GM12891 (cell line): ENCODE measurements around the gene DCTN2.

Experiments used
- DNase-seq: peaks from one replicate; pipeline ENCODE4 v3.0.0; 2011; ENCODE audit warnings: low spot score; ENCODE audit not compliant: insufficient read length
- FAIRE-seq: peaks from 2 replicates; lab custom pipeline; 2011; peaks lifted over from hg19 to GRCh38; lab: Jason Lieb, UNC
- PAX5 ChIP-seq: IDR thresholded peaks from 2 replicates; pipeline ENCODE4 v1.6.1; 2011; ENCODE audit warnings: low read length, moderate library complexity, mild to moderate bottlenecking; ENCODE audit not compliant: insufficient read depth, severe bottlenecking
- POLR2A ChIP-seq: IDR thresholded peaks from 2 replicates; pipeline ENCODE4 v1.6.1; 2011; ENCODE audit warnings: low read depth, low read length, control low read depth
- POLR2AphosphoS5 ChIP-seq: IDR thresholded peaks from 2 replicates; pipeline ENCODE4 v1.6.1; 2011; ENCODE audit warnings: low read depth, low read length, control low read depth
- POU2F2 ChIP-seq: IDR thresholded peaks from 2 replicates; pipeline ENCODE4 v1.6.1; 2011; ENCODE audit warnings: low read depth, mild to moderate bottlenecking, control low read depth, low read length, moderate library complexity
- SPI1 ChIP-seq: IDR thresholded peaks from 2 replicates; pipeline ENCODE4 v1.6.1; 2011; ENCODE audit warnings: low read depth, low read length, control low read depth
- TAF1 ChIP-seq: IDR thresholded peaks from 2 replicates; pipeline ENCODE4 v1.6.1; 2011; ENCODE audit warnings: low read depth, low read length, control low read depth

The DCTN2 gene

GRCh38 chr12:57549909-57550640, 3.1 kb upstream of the DCTN2 start, which contains the start of gene KIF5A:
TSS of gene KIF5A (plus strand) at chr12:57550044. CDS start at chr12:57550272, 228 bp downstream.
- DNase-seq, result peak; percentile 62

DNA sequence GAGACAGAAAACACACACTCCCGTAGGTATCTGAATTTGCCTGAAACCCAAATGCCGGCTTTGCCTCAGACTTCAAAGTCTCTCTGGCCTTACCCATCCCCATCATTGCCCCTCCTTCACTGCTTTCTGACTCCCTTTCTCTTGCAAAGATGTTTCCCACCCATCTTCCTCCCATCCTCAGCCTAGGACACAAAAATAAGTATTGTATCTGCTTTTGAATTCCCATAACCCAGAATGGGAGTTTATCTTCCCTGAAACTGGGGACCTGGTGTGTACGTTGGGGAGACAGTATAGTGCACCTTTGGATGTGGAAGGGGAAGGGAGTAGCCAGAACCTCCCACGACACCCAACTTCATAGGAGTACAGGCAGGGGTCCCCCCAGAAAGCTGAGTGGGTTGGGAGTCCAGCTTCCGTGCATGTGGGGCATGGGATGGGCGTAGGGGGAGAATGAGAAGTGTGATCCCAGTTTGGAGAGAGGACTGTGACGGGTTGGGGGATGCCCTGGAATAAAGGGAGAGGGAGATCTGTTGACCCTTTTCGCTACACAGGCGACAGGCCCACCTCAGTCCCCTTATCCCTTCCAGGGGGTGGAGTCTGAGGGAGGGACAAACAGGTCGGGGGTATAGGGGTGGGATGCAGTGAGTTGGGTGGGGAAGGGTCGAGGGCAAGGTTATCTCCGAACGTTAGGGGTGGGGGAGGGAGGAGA, 2.4 kb upstream of the DCTN2 start:
- FAIRE-seq (no peak), DNase-seq (no peak)

More at GRCh38 chr12:57549909-57550640, 3.1 kb upstream of the DCTN2 start, which contains the start of gene KIF5A:
- no peak for TF ChIP-seq POLR2A
- TF ChIP-seq TAF1, result no peak
- no peak for TF ChIP-seq POU2F2
- no peak for TF ChIP-seq POLR2AphosphoS5
- TF ChIP-seq PAX5, result no peak
- TF ChIP-seq SPI1, result no peak
- peak; percentile 5 for FAIRE-seq

GRCh38 chr12:57548488-57548887, 1.5 kb upstream of the DCTN2 start:
- TF ChIP-seq POLR2AphosphoS5 (no peak), SPI1 (no peak), POLR2A (no peak), PAX5 (no peak)
- DNase-seq, result no peak
- no peak for FAIRE-seq

More for the DNA sequence above, 2.4 kb upstream of the DCTN2 start:
- TF ChIP-seq POLR2AphosphoS5 (no peak), SPI1 (no peak), TAF1 (no peak), POLR2A (no peak), POU2F2 (no peak), PAX5 (no peak)

- FAIRE-seq (no peak), DNase-seq (no peak)
- TF ChIP-seq PAX5, result no peak
- no peak for TF ChIP-seq POLR2A
- no peak for TF ChIP-seq POU2F2
- no peak for TF ChIP-seq SPI1
These were observed 972 bp upstream of the DCTN2 start for GRCh38 chr12:57548013-57548315.

GRCh38 chr12:57547288-57548012, 458 bp upstream of the DCTN2 start:
- no peak for DNase-seq
- TF ChIP-seq PAX5, result no peak
- FAIRE-seq, result no peak

GRCh38 chr12:57545809-57546437, 1.1 kb downstream of the DCTN2 start:
- 0 out of 2 replicates have a peak, but pooled peaks have one; percentile 41 for TF ChIP-seq POLR2A
- TF ChIP-seq POU2F2, result no peak
- FAIRE-seq (no peak), DNase-seq (no peak)

DNA sequence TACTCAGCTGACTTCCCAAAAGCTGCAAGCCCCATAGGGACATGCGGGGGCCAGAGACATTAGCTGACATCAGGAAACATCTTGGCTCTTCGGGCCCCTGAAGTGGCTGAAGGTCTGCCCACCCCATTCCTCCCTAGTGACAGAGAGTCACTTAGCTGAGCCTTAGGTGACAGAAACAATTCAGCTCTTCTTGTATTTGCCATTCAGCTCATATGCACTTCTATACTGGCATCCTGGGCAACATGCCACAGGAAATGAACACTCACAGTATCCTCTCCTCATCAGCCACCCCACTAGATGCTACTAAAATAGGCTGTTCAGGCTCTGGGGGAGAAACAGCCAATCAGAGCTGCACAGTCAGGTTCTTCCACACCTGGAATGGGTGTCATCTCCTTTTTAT, 3.4 kb downstream of the DCTN2 start:
- FAIRE-seq, result no peak
- DNase-seq, result no peak
- TF ChIP-seq POLR2A, result no peak
- no peak for TF ChIP-seq POU2F2
- no peak for TF ChIP-seq PAX5
- TF ChIP-seq SPI1, result no peak
- TF ChIP-seq TAF1, result no peak
- no peak for TF ChIP-seq POLR2AphosphoS5

GRCh38 chr12:57541717-57542116, 5.3 kb downstream of the DCTN2 start:
- FAIRE-seq, result no peak
- DNase-seq, result no peak
- TF ChIP-seq TAF1, result no peak
- no peak for TF ChIP-seq PAX5
- no peak for TF ChIP-seq POLR2AphosphoS5
- no peak for TF ChIP-seq SPI1
- no peak for TF ChIP-seq POU2F2
- no peak for TF ChIP-seq POLR2A

GRCh38 chr12:57541001-57541400, 6.0 kb downstream of the DCTN2 start:
- no peak for DNase-seq

DNA sequence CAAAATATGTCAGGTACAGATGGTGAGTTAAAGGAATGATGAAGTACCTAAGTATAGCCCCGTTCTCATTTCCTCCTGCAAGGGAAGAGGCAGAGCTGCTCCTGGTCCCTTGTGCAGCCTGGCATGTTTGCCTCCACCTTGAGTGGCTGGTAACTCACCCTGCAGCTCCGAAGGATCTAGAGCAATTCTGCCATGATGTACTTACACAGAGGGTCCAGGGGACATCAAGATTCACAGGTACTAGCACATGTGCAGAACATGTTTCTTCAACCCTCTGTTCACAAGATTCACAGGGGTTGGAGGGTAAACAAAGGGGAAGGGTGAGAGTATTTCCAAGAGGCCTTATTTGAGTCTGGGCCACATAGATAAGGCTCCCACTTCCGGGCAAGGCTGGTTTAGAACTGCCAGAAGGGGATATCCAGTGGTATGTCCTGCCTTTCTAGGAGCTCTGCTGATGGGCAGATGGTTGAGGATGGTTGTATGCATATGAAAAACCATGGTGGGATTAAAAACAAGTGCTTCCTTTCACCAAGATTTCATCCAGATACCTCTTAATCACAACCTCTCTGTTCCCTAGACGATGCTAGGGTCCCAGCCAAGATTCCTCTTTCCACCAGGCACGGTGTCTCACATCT, 7.7 kb downstream of the DCTN2 start:
- FAIRE-seq, result no peak
- no peak for TF ChIP-seq POLR2A
- TF ChIP-seq TAF1, result no peak
- TF ChIP-seq POLR2AphosphoS5, result no peak
- no peak for TF ChIP-seq SPI1
- no peak for TF ChIP-seq POU2F2
- no peak for TF ChIP-seq PAX5
- DNase-seq, result no peak

More at GRCh38 chr12:57541001-57541400, 6.0 kb downstream of the DCTN2 start:
- FAIRE-seq, result no peak
- TF ChIP-seq SPI1 (no peak), POU2F2 (no peak), TAF1 (no peak), PAX5 (no peak), POLR2A (no peak), POLR2AphosphoS5 (no peak)
